ENCODE data around the gene TOP3B. TPM values are rescaled to one million over a fixed set of nuclear protein-coding genes. Genes with fewer than 3 reads are reported as not detected.

Gene TOP3B
- polyA plus RNA-seq, 1 donor from 2014 or later, result 22.7 TPM

DNA sequence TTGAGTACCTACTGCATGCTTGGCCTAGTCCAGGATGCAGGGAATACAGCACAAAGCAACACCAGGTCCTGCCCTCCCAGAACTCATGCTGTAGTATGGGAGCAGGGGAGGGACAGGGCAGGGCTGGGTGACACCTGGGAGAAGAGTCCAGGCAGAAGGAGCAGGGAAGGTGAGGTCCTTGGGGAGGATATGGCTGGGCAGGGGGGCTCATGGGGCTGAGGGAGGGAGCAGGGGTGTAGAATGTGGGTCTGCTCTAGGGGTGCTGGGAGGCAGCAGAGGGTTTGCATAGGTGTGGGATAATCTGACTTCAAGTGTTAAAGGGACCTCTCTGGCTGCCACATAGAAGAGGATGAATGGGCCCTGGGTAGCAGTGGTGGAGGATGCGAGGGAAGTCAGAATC, 4.8 kb downstream of the TOP3B start:
- Mint-ChIP-seq H3K9me3 (no peaks in the 10 kb centered on the region), H3K36me3 (no peaks in the 10 kb centered on the region), H3K27me3 (no peaks in the 10 kb centered on the region), H3K4me3 (peak overlapping the region in 1 of 4 donors; percentile 83), H3K4me1 (peaks cover 21 to 32% (median 29%) of the 10 kb centered on the region in 3 donors), H3K27ac (no peak overlapping the region)

DNA sequence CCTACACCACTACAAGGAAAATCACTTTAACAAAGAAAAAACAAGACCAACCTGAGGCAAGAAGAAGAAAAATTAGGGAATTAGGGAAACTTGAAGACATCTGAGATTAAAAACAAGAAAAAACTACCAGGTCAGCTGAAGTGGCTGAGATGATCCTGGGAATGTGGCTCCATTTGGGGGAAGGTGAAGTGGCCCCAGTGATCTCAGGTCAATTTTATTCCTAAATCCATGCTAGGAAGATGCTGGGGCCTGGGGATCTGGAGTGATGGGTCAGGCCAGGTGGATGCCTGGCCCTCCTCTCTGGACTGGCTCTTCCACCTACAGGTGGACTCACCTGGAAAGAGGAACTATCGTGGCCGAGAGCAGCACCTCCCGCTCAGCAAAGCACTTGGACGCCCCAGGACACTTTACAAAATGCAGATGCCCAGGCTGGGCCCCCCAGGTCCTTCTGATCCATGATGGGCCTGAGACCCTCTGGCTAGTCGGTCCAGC, 6.7 kb downstream of the TOP3B start:
- no peaks in the 10 kb centered on the region for H3K27me3 Mint-ChIP-seq
- H3K4me1 Mint-ChIP-seq, result peaks cover 12 to 25% (median 19%) of the 10 kb centered on the region in 3 donors
- peak overlapping the region in 1 of 4 donors; percentile 57 for H3K4me3 Mint-ChIP-seq
- H3K9me3 Mint-ChIP-seq, result no peaks in the 10 kb centered on the region
- peaks cover 2% of the 10 kb centered on the region for H3K36me3 Mint-ChIP-seq
- H3K27ac Mint-ChIP-seq, result no peak overlapping the region

DNA sequence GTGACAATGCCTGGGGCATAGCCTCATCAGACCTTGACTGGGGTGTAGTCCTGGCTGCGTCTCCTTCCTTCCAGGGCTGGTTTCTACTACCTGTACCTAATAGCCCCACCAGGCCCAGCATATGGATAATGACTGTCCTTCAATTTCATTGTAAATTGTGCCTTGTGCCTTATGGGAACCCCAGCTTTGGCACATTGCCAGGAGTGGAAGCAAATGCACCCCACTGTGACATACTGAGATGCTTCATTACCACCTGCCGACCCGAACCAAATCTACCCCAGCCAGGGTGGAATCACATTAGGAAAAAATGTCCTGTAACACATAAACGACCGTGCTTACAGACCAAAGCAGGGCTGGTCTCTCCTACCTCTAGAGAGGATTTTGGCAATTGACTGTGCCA, 7.3 kb downstream of the TOP3B start:
- Mint-ChIP-seq H3K27ac (no peak overlapping the region), H3K27me3 (no peaks in the 10 kb centered on the region), H3K36me3 (peaks cover 2% of the 10 kb centered on the region), H3K4me3 (peak overlapping the region in 1 of 4 donors; percentile 57), H3K9me3 (no peaks in the 10 kb centered on the region), H3K4me1 (peaks cover 10 to 23% (median 17%) of the 10 kb centered on the region in 3 donors)

- H3K9me3 Mint-ChIP-seq, result no peaks in the 10 kb centered on the region
- H3K27ac Mint-ChIP-seq, result peak overlapping the region in 1 of 3 donors; percentile 64
- peaks cover 2% of the 10 kb centered on the region for H3K36me3 Mint-ChIP-seq
- H3K4me1 Mint-ChIP-seq, result peaks cover 6 to 20% (median 12%) of the 10 kb centered on the region in 3 donors
- no peaks in the 10 kb centered on the region for H3K27me3 Mint-ChIP-seq
- H3K4me3 Mint-ChIP-seq, result no peak overlapping the region
Observed at GRCh38 chr22:21974058-21974649, 8.4 kb downstream of the TOP3B start.

DNA sequence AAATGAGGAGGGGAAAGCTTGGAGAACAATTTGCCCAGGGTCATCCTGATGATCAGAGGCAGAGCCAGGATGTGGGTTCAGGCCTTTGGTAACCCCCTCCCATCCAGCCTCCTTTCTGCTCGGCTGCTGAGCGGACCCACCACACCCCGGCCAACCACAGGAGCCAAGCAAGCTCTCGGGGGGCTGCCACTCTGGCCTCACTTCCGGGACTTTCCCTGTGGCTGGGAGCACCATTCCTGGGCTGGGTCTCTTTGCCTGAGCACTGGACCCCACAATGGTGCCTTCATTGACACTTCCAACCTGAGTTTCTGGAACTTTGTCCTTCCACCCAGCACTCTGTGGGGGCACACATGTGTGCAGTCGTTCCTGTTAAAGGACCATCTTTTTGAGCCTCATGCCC, 9.8 kb downstream of the TOP3B start:
- Mint-ChIP-seq H3K27me3 (no peaks in the 10 kb centered on the region), H3K9me3 (no peaks in the 10 kb centered on the region), H3K36me3 (peaks cover 3% of the 10 kb centered on the region), H3K4me1 (peaks cover 0 to 11% (median 3%) of the 10 kb centered on the region in 3 donors), H3K4me3 (no peak overlapping the region), H3K27ac (no peak overlapping the region)

DNA sequence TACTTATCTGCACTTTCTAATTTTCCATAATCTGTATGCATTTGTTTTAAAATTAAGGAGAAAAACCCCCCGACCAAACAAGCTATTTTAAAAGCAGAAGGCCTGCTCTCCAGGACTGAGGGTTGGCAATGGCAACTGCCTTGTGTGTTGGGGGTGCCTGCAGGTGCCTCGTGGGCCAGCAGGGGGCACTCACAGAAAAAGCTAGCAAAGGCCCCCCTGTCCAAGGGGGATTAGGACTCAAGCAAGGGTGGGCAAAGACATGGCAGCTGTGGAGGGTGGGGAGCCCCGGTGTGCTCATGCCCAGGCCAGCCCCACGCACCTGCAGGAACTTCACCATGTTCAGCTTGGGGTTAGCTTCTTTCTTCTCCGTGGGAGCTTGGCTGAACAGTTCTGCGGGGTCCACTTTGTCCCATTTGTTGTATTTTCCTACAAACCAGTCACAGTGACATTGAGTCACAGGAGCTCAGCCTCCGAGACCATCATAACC, 10.3 kb downstream of the TOP3B start:
- no peak overlapping the region for H3K4me3 Mint-ChIP-seq
- no peaks in the 10 kb centered on the region for H3K27me3 Mint-ChIP-seq
- H3K27ac Mint-ChIP-seq, result no peak overlapping the region

GRCh38 chr22:21971858-21972275, 10.7 kb downstream of the TOP3B start:
- H3K27me3 Mint-ChIP-seq, result no peaks in the 10 kb centered on the region

More for the DNA sequence above, 10.3 kb downstream of the TOP3B start:
- Mint-ChIP-seq H3K4me1 (peaks cover 0 to 8% (median 3%) of the 10 kb centered on the region in 3 donors), H3K9me3 (no peaks in the 10 kb centered on the region), H3K36me3 (peaks cover 3% of the 10 kb centered on the region)

DNA sequence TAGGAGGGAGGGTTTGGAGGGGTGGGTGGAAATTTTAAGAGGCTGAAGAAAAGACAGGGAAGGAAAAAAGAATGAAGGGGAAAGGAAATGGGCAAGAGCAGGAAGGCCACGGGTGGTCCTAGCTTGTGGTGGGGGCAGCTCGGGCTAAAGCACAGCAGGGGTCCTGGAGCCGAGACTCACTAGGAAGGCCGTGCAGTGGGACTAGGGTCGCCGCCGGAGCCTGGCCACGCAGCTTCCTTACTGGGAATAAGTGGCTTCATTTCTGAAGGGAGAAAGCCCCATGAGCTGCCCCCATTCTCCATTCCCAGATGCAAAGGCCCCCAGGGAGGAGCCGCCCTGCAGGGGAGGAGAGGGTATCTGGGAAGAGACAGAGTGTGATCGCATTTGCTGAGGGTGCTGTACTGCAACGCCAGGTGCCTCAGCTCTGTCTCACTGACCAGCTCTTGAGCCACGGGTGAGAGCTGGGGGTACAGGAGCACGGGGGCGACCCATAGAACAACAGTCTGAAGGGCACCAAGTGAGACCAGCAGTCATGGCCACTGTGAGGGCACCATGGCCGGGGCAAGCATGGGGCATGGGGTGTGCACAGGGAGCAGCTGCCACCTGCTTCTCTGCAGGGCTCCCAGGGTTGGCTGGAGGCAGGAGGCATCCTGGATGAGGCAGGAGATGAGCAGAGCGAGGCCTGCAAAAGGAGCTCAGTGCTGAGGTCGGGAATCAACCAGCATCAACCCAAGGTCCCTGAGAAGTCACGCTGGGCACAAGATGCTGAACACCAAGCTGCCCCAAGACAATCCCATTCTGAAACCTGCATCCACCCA, 11.6 kb downstream of the TOP3B start:
- Mint-ChIP-seq H3K27me3 (no peaks in the 10 kb centered on the region), H3K36me3 (peaks cover 3% of the 10 kb centered on the region), H3K9me3 (no peaks in the 10 kb centered on the region), H3K27ac (no peak overlapping the region), H3K4me1 (peaks cover 0 to 3% (median 2%) of the 10 kb centered on the region in 3 donors), H3K4me3 (no peak overlapping the region)

More at GRCh38 chr22:21971858-21972275, 10.7 kb downstream of the TOP3B start:
- no peaks in the 10 kb centered on the region for H3K9me3 Mint-ChIP-seq
- H3K4me1 Mint-ChIP-seq, result peaks cover 0 to 8% (median 3%) of the 10 kb centered on the region in 3 donors
- no peak overlapping the region for H3K27ac Mint-ChIP-seq
- no peak overlapping the region for H3K4me3 Mint-ChIP-seq
- H3K36me3 Mint-ChIP-seq, result peaks cover 3% of the 10 kb centered on the region

- H3K4me1 Mint-ChIP-seq, result peaks cover 0 to 3% (median 0%) of the 10 kb centered on the region in 3 donors
- H3K36me3 Mint-ChIP-seq, result peaks cover 4% of the 10 kb centered on the region
- no peaks in the 10 kb centered on the region for H3K27me3 Mint-ChIP-seq
- H3K9me3 Mint-ChIP-seq, result no peaks in the 10 kb centered on the region
- no peak overlapping the region for H3K4me3 Mint-ChIP-seq
- no peak overlapping the region for H3K27ac Mint-ChIP-seq
Observed at GRCh38 chr22:21970037-21970799, 12.4 kb downstream of the TOP3B start.

GRCh38 chr22:21968452-21969129, 14.0 kb downstream of the TOP3B start:
- Mint-ChIP-seq H3K36me3 (peaks cover 5% of the 10 kb centered on the region), H3K27me3 (no peaks in the 10 kb centered on the region), H3K4me1 (peaks cover 0 to 3% (median 0%) of the 10 kb centered on the region in 3 donors), H3K27ac (no peak overlapping the region), H3K9me3 (no peaks in the 10 kb centered on the region), H3K4me3 (peak overlapping the region in 1 of 4 donors; percentile 20)

- Mint-ChIP-seq H3K4me1 (peaks cover 0 to 3% (median 0%) of the 10 kb centered on the region in 3 donors), H3K27ac (no peak overlapping the region), H3K9me3 (no peaks in the 10 kb centered on the region), H3K36me3 (peaks cover 7% of the 10 kb centered on the region), H3K4me3 (peak overlapping the region in 1 of 4 donors; percentile 43), H3K27me3 (no peaks in the 10 kb centered on the region)
Observed at GRCh38 chr22:21967693-21968271, 14.8 kb downstream of the TOP3B start.

- Mint-ChIP-seq H3K4me1 (no peaks in the 10 kb centered on the region), H3K27me3 (no peaks in the 10 kb centered on the region), H3K27ac (no peak overlapping the region), H3K9me3 (no peaks in the 10 kb centered on the region), H3K4me3 (no peak overlapping the region), H3K36me3 (peaks cover 6% of the 10 kb centered on the region)
Observed at GRCh38 chr22:21966643-21967516, 15.7 kb downstream of the TOP3B start.

DNA sequence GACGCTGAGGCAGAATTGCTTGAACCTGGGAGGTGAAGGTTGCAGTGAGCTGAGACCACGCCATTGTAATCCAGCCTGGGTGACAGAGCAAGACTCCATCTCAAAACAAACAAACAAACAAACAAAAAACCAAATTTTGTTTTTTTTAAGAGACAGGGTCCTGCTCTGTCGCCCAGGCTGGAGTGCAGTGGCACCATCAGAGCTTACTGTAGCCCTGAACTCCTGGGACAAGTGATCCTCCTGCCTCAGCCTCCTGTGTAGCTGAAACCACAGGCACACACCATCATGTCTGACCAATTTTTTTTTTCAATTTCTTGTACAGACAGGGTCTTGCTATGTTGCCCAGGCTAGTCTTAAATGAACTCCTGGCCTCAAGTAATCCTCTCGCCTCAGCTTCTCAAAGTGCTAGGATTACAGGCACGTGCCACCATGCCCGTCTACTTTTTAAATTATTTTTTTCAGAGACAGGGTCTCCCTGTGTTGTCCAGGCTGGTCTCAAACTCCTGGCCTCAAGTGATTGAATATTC, 16.8 kb downstream of the TOP3B start:
- Mint-ChIP-seq H3K9me3 (no peaks in the 10 kb centered on the region), H3K36me3 (peaks cover 7% of the 10 kb centered on the region), H3K4me1 (no peaks in the 10 kb centered on the region), H3K27ac (no peak overlapping the region), H3K4me3 (no peak overlapping the region), H3K27me3 (no peaks in the 10 kb centered on the region)
